HepG2 (cell line): ENCODE measurements around the gene POLR1G. TPM values are rescaled to one million over a fixed set of nuclear protein-coding genes. Genes with fewer than 3 reads are reported as not detected.

Source experiments
- FOXO1 ChIP-seq: sonication (generic); formaldehyde crosslinking; IDR thresholded peaks from 2 replicates; pipeline ENCODE4 v1.4.0; 2020; ENCODE audit warnings: missing genetic modification reagents
- HINFP ChIP-seq: sonication (generic); formaldehyde crosslinking; IDR thresholded peaks from 2 replicates; pipeline ENCODE4 v1.4.0; 2020; ENCODE audit warnings: low read depth, mild to moderate bottlenecking, missing genetic modification reagents
- HIVEP1 ChIP-seq: sonication (generic); formaldehyde crosslinking; IDR thresholded peaks from 2 replicates; pipeline ENCODE4 v1.4.0; 2020; ENCODE audit warnings: mild to moderate bottlenecking, missing genetic modification reagents
- KLF6 ChIP-seq: IDR thresholded peaks from 2 replicates; pipeline ENCODE4 v1.8.0; 2016; ENCODE audit warnings: missing biosample characterization, missing genetic modification reagents
- KMT2B ChIP-seq: IDR thresholded peaks from 2 replicates; pipeline ENCODE4 v1.6.1; 2016; ENCODE audit warnings: missing genetic modification reagents, missing compliant biosample characterization
- MAZ ChIP-seq, 2 experiments: sonication (generic) in 1 of 2; formaldehyde crosslinking in 1 of 2; IDR thresholded peaks; 2 replicates each; pipeline versions ENCODE4 v1.5.0 to v1.6.1; 2012 to 2020; ENCODE audit warnings: low read depth in 2 of 2, mild to moderate bottlenecking in 2 of 2, borderline replicate concordance in 1 of 2, improper control_type of control experiment in 1 of 2, low read length in 1 of 2, missing genetic modification reagents in 1 of 2, moderate library complexity in 1 of 2
- MED1 ChIP-seq: sonication (generic); formaldehyde crosslinking; IDR thresholded peaks from 2 replicates; pipeline ENCODE4 v1.4.0; 2020; ENCODE audit warnings: missing genetic modification reagents
- MIXL1 ChIP-seq: IDR thresholded peaks from 2 replicates; pipeline ENCODE4 v1.6.1; 2016
- NONO ChIP-seq, 2 experiments: fragments of 450-650 bp in 1 of 2; sonication (generic) in 1 of 2; formaldehyde crosslinking in 1 of 2; IDR thresholded peaks in 1 of 2; conservative IDR thresholded peaks in 1 of 2; 2 replicates each; pipeline versions ENCODE4 v1.6.1 to v1.8.0; 2017 to 2022; ENCODE audit warnings: mild to moderate bottlenecking in 1 of 2, missing genetic modification reagents in 1 of 2, moderate library complexity in 1 of 2
- NR2F2 ChIP-seq: IDR thresholded peaks from 2 replicates; pipeline ENCODE4 v1.6.1; 2012; ENCODE audit warnings: low read depth, inconsistent platforms, borderline replicate concordance
- RAD51 ChIP-seq: fragments of 450-650 bp; IDR thresholded peaks from 2 replicates; pipeline ENCODE4 v1.6.1; 2016; ENCODE audit warnings: borderline replicate concordance
- RBFOX2 ChIP-seq: fragments of 200-400 bp; formaldehyde crosslinking; IDR thresholded peaks from 2 replicates; pipeline ENCODE4 v1.6.1; 2017; ENCODE audit warnings: low read depth, mild to moderate bottlenecking, low read length
- RNF2 ChIP-seq: fragments of 450-650 bp; conservative IDR thresholded peaks from 2 replicates; pipeline ENCODE4 v1.6.1; 2016; ENCODE audit warnings: low read depth
- SP1 ChIP-seq, 2 experiments: fragments of 450-650 bp in 1 of 2; sonication (generic) in 1 of 2; formaldehyde crosslinking in 1 of 2; IDR thresholded peaks; 2 replicates each; pipeline versions ENCODE4 v1.4.0 to v1.6.1; 2016 to 2020; ENCODE audit warnings: missing genetic modification reagents in 1 of 2
- TAF1 ChIP-seq: sonication (generic); formaldehyde crosslinking; IDR thresholded peaks from 2 replicates; pipeline ENCODE4 v1.4.0; 2020; ENCODE audit warnings: missing genetic modification reagents
- TBX2 ChIP-seq: sonication (generic); formaldehyde crosslinking; IDR thresholded peaks from 2 replicates; pipeline ENCODE4 v1.5.0; 2020; ENCODE audit warnings: missing genetic modification reagents, mild to moderate bottlenecking, borderline replicate concordance
- ZNF335 ChIP-seq: sonication (generic); formaldehyde crosslinking; IDR thresholded peaks from 2 replicates; pipeline ENCODE4 v1.4.0; 2020; ENCODE audit warnings: missing genetic modification reagents
- ZNF431 ChIP-seq: sonication (generic); formaldehyde crosslinking; IDR thresholded peaks from 2 replicates; pipeline ENCODE4 v1.9.0; 2022; ENCODE audit warnings: missing genetic modification reagents, low read depth, mild to moderate bottlenecking, borderline replicate concordance
- ZNF510 ChIP-seq: sonication (generic); formaldehyde crosslinking; IDR thresholded peaks from 2 replicates; pipeline ENCODE4 v1.4.0; 2020; ENCODE audit warnings: low read depth, mild to moderate bottlenecking, missing genetic modification reagents
- ZNF543 ChIP-seq: sonication (generic); formaldehyde crosslinking; IDR thresholded peaks from 2 replicates; pipeline ENCODE4 v1.4.0; 2020; ENCODE audit warnings: mild to moderate bottlenecking, missing genetic modification reagents
- ZNF589 ChIP-seq: sonication (generic); formaldehyde crosslinking; conservative IDR thresholded peaks from 2 replicates; pipeline ENCODE4 v1.8.0; 2022; ENCODE audit warnings: mild to moderate bottlenecking, moderate library complexity, missing genetic modification reagents
- ZNF720 ChIP-seq: sonication (generic); formaldehyde crosslinking; IDR thresholded peaks from 2 replicates; pipeline ENCODE4 v1.4.0; 2020; ENCODE audit warnings: missing genetic modification reagents
- ZNF792 ChIP-seq: IDR thresholded peaks from 2 replicates; pipeline ENCODE4 v1.6.1; 2016
- polyA plus RNA-seq, 8 experiments: library from polyadenylated mRNA; depleted of rRNA in 3 of 8; stranded (reverse) in 7 of 8; unstranded in 1 of 8; fragments of >200 nt; fragmentation: Illumina TruSeq in 4 of 8; extraction: Trizol in 4 of 8; gene quantifications; 2 replicates each; pipeline versions ENCODE4 v1.2.1 to v1.2.3, GENCODE V29; 2011 to 2016; ENCODE audit warnings: low read depth in 4 of 8, missing spikeins in 1 of 8, mixed read lengths in 1 of 8; ENCODE audit not compliant: insufficient read depth in 1 of 8
- total RNA-seq, 5 experiments: library from RNA; depleted of rRNA; stranded (reverse); fragments of >200 nt; fragmentation: Illumina TruSeq; extraction: Trizol; gene quantifications; 2 replicates each; pipeline ENCODE4 v1.2.3, GENCODE V29; 2016; ENCODE audit warnings: low read depth in 1 of 5
- TF ChIP-seq, protein P1 (sequence below): sonication (generic); formaldehyde crosslinking; IDR thresholded peaks from 2 replicates; pipeline ENCODE4 v1.4.0; 2020; ENCODE audit warnings: missing genetic modification reagents

Gene POLR1G
- total and polyA plus RNA-seq, 2 of the 13 experiments (the other 11 are each of a cell fraction or from before 2014, with no cell fraction given): 3.5 to 20.8 TPM

- TF ChIP-seq ZNF589 (CRISPR knock-in tag) (peak; percentile 18; the same call in 1 of the 2 replicates), RAD51 (no peak), RNF2 (0 out of 2 replicates have a peak, but pooled peaks have one; percentile 32), SP1 (IDR thresholded peaks at IDR 0.05) (no peak), SP1 (CRISPR knock-in tag; IDR thresholded peaks at IDR 0.05) (peak; percentile 73), ZNF792 (CRISPR knock-in tag) (no peak; the same call in none of the 2 replicates), MED1 (CRISPR knock-in tag) (peak; percentile 73), ZNF431 (no peak; the same call in 1 of the 2 replicates), FOXO1 (CRISPR knock-in tag) (peak; percentile 52), ZNF335 (peak; percentile 91), NONO (IDR thresholded peaks at IDR 0.05) (no peak), NONO (CRISPR knock-in tag; conservative IDR thresholded peaks at IDR 0.05) (peak; percentile 84), ZNF543 (peak; percentile 87; the same call in 1 of the 2 replicates), MIXL1 (peak; percentile 62), ZNF510 (CRISPR knock-in tag) (0 out of 2 replicates have a peak, but pooled peaks have one; percentile 29), MAZ (IDR thresholded peaks at IDR 0.05; ENCODE audit: borderline replicate concordance, low read depth, low read length) (peak; percentile 4; the same call in 1 of the 2 replicates), MAZ (CRISPR knock-in tag; IDR thresholded peaks at IDR 0.05; ENCODE audit: low read depth) (peak; percentile 92), HINFP (peak; percentile 82), KMT2B (CRISPR knock-in tag) (peak; percentile 65; the same call in 1 of the 2 replicates), HIVEP1 (CRISPR knock-in tag) (peak; percentile 82), KLF6 (CRISPR knock-in tag) (peak; percentile 92), ZNF720 (no peak), TAF1 (peak; percentile 90), RBFOX2 (peak; percentile 97), NR2F2 (no peak), TBX2 (CRISPR knock-in tag) (peak; percentile 95)
- TF ChIP-seq, protein P1, sequence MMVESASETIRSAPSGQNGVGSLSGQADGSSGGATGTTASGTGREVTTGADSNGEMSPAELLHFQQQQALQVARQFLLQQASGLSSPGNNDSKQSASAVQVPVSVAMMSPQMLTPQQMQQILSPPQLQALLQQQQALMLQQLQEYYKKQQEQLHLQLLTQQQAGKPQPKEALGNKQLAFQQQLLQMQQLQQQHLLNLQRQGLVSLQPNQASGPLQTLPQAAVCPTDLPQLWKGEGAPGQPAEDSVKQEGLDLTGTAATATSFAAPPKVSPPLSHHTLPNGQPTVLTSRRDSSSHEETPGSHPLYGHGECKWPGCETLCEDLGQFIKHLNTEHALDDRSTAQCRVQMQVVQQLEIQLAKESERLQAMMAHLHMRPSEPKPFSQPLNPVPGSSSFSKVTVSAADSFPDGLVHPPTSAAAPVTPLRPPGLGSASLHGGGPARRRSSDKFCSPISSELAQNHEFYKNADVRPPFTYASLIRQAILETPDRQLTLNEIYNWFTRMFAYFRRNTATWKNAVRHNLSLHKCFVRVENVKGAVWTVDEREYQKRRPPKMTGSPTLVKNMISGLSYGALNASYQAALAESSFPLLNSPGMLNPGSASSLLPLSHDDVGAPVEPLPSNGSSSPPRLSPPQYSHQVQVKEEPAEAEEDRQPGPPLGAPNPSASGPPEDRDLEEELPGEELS (CRISPR knock-in tag): peak; percentile 6; the same call in 1 of the 2 replicates
These were observed 17.2 kb downstream of the POLR1G start, which contains the start of gene ERCC1 (continued) for GRCh38 chr19:45423589-45424190.
